ENCODE results near the gene TSPAN14. TPM values are rescaled to one million over a fixed set of nuclear protein-coding genes. Genes with fewer than 3 reads are reported as not detected.

The TSPAN14 gene
- total and polyA plus RNA-seq, 2 of the 8 experiments (the other 6 are each of a cell fraction or from before 2014, with no cell fraction given): 47.4 to 57.8 TPM

GRCh38 chr10:80539421-80540031, 85.4 kb downstream of the TSPAN14 start:
- Histone ChIP-seq H2AFZ (ENCODE audit: low read length) (no peak overlapping the region), H3K79me1 (ENCODE audit: low read depth, low read length) (no peaks in the 10 kb centered on the region), H3K4ac (replicated peaks; ENCODE audit: insufficient read length, low read depth, low read length) (no peak overlapping the region), H2BK12ac (ENCODE audit: low read depth, low read length) (no peak overlapping the region), H4K5ac (ENCODE audit: insufficient read length, low read depth, low read length) (no peak overlapping the region), H3K56ac (replicated peaks; ENCODE audit: insufficient read length, low read depth, low read length) (no peak overlapping the region), H2AK5ac (ENCODE audit: low read depth, low read length) (no peak overlapping the region), H4K91ac (replicated peaks; ENCODE audit: insufficient read length, low read length) (no peak overlapping the region), H3K36me3 (ENCODE audit: control insufficient read depth in 2 of 4, insufficient read depth in 4 of 4, low read length in 3 of 4) (no peaks in the 10 kb centered on the region), H3K4me3 (ENCODE audit: extremely low read depth in 1 of 4, insufficient read depth in 2 of 4, low read depth in 3 of 4, low read length in 4 of 4) (no peak overlapping the region), H3K27me3 (replicated peaks in 1 of 4; ENCODE audit: control insufficient read depth in 3 of 4, extremely low read depth in 1 of 4, insufficient read depth in 3 of 4, low read length in 3 of 4) (peaks cover 0 to 1% (median 0%) of the 10 kb centered on the region in 4 experiments; a peak in 2 of 7 replicates), H3K9ac (replicated peaks in 1 of 4; ENCODE audit: extremely low read depth in 1 of 4, low read depth in 3 of 4, low read length in 3 of 4) (no peak overlapping the region), H2BK20ac (ENCODE audit: low read length) (no peak overlapping the region), H3K18ac (ENCODE audit: extremely low read depth, low read length) (no peak overlapping the region), H3K4me1 (replicated peaks in 1 of 4; ENCODE audit: control insufficient read depth in 3 of 4, insufficient read depth in 4 of 4, low read length in 3 of 4) (no peaks in the 10 kb centered on the region), H2BK120ac (replicated peaks; ENCODE audit: low read depth, low read length) (no peak overlapping the region), H3K27ac (ENCODE audit: low read depth, low read length) (no peak overlapping the region), H3K9me3 (ENCODE audit: insufficient read depth in 2 of 2, low read depth in 1 of 2, low read length in 1 of 2) (peaks cover 0 to 8% of the 10 kb centered on the region in 2 experiments; a peak in 2 of 4 replicates), H2BK5ac (ENCODE audit: low read depth, low read length) (no peak overlapping the region), H3K14ac (ENCODE audit: insufficient read length) (no peak overlapping the region), H3K23me2 (ENCODE audit: low read depth, low read length) (no peaks in the 10 kb centered on the region), H3K79me2 (ENCODE audit: control insufficient read depth in 1 of 2, insufficient read depth in 2 of 2, low read length in 2 of 2) (no peaks in the 10 kb centered on the region), H4K8ac (ENCODE audit: extremely low read depth, insufficient read depth, low read length) (no peak overlapping the region), H3K23ac (ENCODE audit: insufficient read length) (no peak overlapping the region), H4K20me1 (replicated peaks in 1 of 2; ENCODE audit: control insufficient read depth in 1 of 2, insufficient read depth in 2 of 2, low read length in 2 of 2) (no peaks in the 10 kb centered on the region), H2BK15ac (ENCODE audit: low read length) (no peak overlapping the region), H3K4me2 (ENCODE audit: insufficient read depth in 1 of 2, low read depth in 2 of 2, low read length in 2 of 2) (no peak overlapping the region)
- FAIRE-seq (no peak), DNase-seq (ENCODE audit: low read depth in 1 of 2, low spot score in 2 of 2) (peak in 1 of 2 experiments; percentile 37)
- ChIA-PET CTCF (ENCODE audit: partially characterized antibody) (interaction anchor here (0.6 to 1.4 kb wide), 3 partner anchors 13 to 57 kb away, joined by 3 to 8 read pairs (median 5); no protein-coding TSS in a partner anchor), POLR2A (ENCODE audit: partially characterized antibody) (no interaction called here)
- 86% methylated on average over 7 of the region's 7 CpGs; no CpG with 5 or more reads in 1 of the 2 experiments for WGBS, 2 experiments (ENCODE audit: extremely low coverage in 1 of 2, insufficient coverage in 1 of 2, insufficient read length in 1 of 2, insufficient replicate concordance in 2 of 2, low coverage in 1 of 2, low lambda C conversion rate in 2 of 2, missing lambda C conversion rate in 1 of 2)
- TF ChIP-seq NANOG (IDR thresholded peaks at IDR 0.05; ENCODE audit: insufficient read depth, low read depth, low read length, poor library complexity, severe bottlenecking): no peak
- no peak for TF ChIP-seq TCF12 (IDR thresholded peaks at IDR 0.05; ENCODE audit: low read depth, low read length)
- no peak for TF ChIP-seq POLR2AphosphoS5 (IDR thresholded peaks at IDR 0.05; ENCODE audit: low read depth, low read length)
- no peak for TF ChIP-seq CTBP2 (IDR thresholded peaks at IDR 0.05; ENCODE audit: borderline replicate concordance, insufficient read depth, insufficient read length, low read length)
- TF ChIP-seq SIRT6 (IDR thresholded peaks at IDR 0.05; ENCODE audit: low read length): no peak
- TF ChIP-seq E2F6 (IDR thresholded peaks at IDR 0.05): no peak
- TF ChIP-seq USF2 (IDR thresholded peaks at IDR 0.05; ENCODE audit: low read length): no peak
- TF ChIP-seq SIX5 (IDR thresholded peaks at IDR 0.05; ENCODE audit: low read depth, low read length): no peak
- TF ChIP-seq SP1 (IDR thresholded peaks at IDR 0.05; ENCODE audit: low read depth, low read length): no peak
- TF ChIP-seq ATF2 (IDR thresholded peaks at IDR 0.05; ENCODE audit: low read length): no peak
